ENCODE data around the gene C1orf159.

GRCh38 chr1:1060281-1061000 is 55.4 kb downstream of the C1orf159 start:
- TF ChIP-seq, protein P1, sequence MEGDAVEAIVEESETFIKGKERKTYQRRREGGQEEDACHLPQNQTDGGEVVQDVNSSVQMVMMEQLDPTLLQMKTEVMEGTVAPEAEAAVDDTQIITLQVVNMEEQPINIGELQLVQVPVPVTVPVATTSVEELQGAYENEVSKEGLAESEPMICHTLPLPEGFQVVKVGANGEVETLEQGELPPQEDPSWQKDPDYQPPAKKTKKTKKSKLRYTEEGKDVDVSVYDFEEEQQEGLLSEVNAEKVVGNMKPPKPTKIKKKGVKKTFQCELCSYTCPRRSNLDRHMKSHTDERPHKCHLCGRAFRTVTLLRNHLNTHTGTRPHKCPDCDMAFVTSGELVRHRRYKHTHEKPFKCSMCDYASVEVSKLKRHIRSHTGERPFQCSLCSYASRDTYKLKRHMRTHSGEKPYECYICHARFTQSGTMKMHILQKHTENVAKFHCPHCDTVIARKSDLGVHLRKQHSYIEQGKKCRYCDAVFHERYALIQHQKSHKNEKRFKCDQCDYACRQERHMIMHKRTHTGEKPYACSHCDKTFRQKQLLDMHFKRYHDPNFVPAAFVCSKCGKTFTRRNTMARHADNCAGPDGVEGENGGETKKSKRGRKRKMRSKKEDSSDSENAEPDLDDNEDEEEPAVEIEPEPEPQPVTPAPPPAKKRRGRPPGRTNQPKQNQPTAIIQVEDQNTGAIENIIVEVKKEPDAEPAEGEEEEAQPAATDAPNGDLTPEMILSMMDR (IDR thresholded peaks at IDR 0.05; ENCODE audit: borderline replicate concordance, extremely low read depth, low read length, poor library complexity, severe bottlenecking) = no peak
- TF ChIP-seq EZH2 (IDR thresholded peaks at IDR 0.05; ENCODE audit: borderline replicate concordance, low read depth, low read length, severe bottlenecking) = no peak

All from DND-41 (cell line).